Caco-2 (cell line): ENCODE data around the gene LHFPL3. TPM values are rescaled to one million over a fixed set of nuclear protein-coding genes. Genes with fewer than 3 reads are reported as not detected.

ENCODE experiments used
- BruUV-seq: library from RNA; stranded (reverse); fragments of 400-500 nt; replicated peaks from 2 replicates; lab custom pipeline; 2021; lab: Mats Ljungman, UMichigan
- CTCF ChIA-PET: fragments of 300-600 bp; sonication (Branson Sonifier 250); formaldehyde crosslinking; loops from one replicate; lab custom pipeline; 2022; ENCODE audit warnings: antibody characterized with exemption; lab: Charles Lee
- POLR2A ChIA-PET: fragments of 300-600 bp; sonication (Branson Sonifier 250); formaldehyde crosslinking; loops from one replicate; lab custom pipeline; 2022; ENCODE audit warnings: antibody characterized with exemption; lab: Charles Lee
- DNase-seq, 2 experiments: peaks; one replicate each; pipeline versions ENCODE4 v3.0.0 to v3.0.0-alpha.2; 2020 to 2022
- H3K27me3 ChIP-seq: replicated peaks from 2 replicates; pipeline ENCODE4 v1.6.0; 2011; ENCODE audit warnings: low read length; ENCODE audit not compliant: control insufficient read depth, insufficient read depth
- H3K36me3 ChIP-seq: 2 replicates; pipeline ENCODE4 v1.5.1; 2011; ENCODE audit warnings: low read length; ENCODE audit not compliant: control insufficient read depth, insufficient read depth
- H3K4me1 ChIP-seq: fragments of 250-450 bp; sonication (Bioruptor Pico); 2 replicates; pipeline ENCODE4 v1.5.1; 2020; ENCODE audit warnings: mild to moderate bottlenecking
- H3K4me3 ChIP-seq: 2 replicates; pipeline ENCODE4 v1.5.1; 2011; ENCODE audit warnings: low read depth, mild to moderate bottlenecking, control low read depth, low read length
- H3K9me3 ChIP-seq: fragments of 250-450 bp; sonication (Bioruptor Pico); 2 replicates; pipeline ENCODE4 v1.5.1; 2020; ENCODE audit warnings: mild to moderate bottlenecking, moderate library complexity
- H3K27ac Mint-ChIP-seq: one replicate; pipeline ENCODE4 v1.8.0; 2022; ENCODE audit warnings: mixed read lengths; ENCODE audit not compliant: unreplicated experiment
- H3K27me3 Mint-ChIP-seq: one replicate; pipeline ENCODE4 v1.8.0; 2022; ENCODE audit warnings: mixed read lengths; ENCODE audit not compliant: insufficient read depth, unreplicated experiment
- H3K36me3 Mint-ChIP-seq: one replicate; pipeline ENCODE4 v1.8.0; 2022; ENCODE audit warnings: mild to moderate bottlenecking, mixed read lengths; ENCODE audit not compliant: insufficient read depth, unreplicated experiment
- H3K4me1 Mint-ChIP-seq: one replicate; pipeline ENCODE4 v1.8.0; 2022; ENCODE audit warnings: low read depth, mixed read lengths; ENCODE audit not compliant: unreplicated experiment
- H3K4me3 Mint-ChIP-seq: one replicate; pipeline ENCODE4 v1.8.0; 2022; ENCODE audit warnings: mild to moderate bottlenecking, moderate library complexity, mixed read lengths; ENCODE audit not compliant: unreplicated experiment
- H3K9me3 Mint-ChIP-seq: one replicate; pipeline ENCODE4 v1.8.0; 2022; ENCODE audit warnings: mixed read lengths; ENCODE audit not compliant: unreplicated experiment
- CTCF ChIP-seq, 2 experiments: fragments of 200-600 bp in 1 of 2; IDR thresholded peaks; 1 replicate in 1 of 2; 2 replicates in 1 of 2; pipeline versions ENCODE4 v1.5.1 to v1.8.0; 2011 to 2022; ENCODE audit warnings: antibody characterized with exemption in 1 of 2, control low read depth in 1 of 2, inconsistent platforms in 1 of 2, low read depth in 1 of 2, low read length in 1 of 2, mild to moderate bottlenecking in 1 of 2, moderate library complexity in 1 of 2; ENCODE audit not compliant: insufficient read depth in 1 of 2, severe bottlenecking in 1 of 2, unreplicated experiment in 1 of 2
- intact Hi-C: fragments of 100-400 bp; cut with micrococcal nuclease; formaldehyde crosslinking; loops from one replicate; pipeline ENCODE4 v1.10.0; 2022; ENCODE audit not compliant: unreplicated experiment
- total RNA-seq: library from RNA; stranded (reverse); gene quantifications from 2 replicates; pipeline ENCODE4 v1.2.3, GENCODE V29; 2022

Gene LHFPL3
- total RNA-seq, 1 experiment from 2014 or later = not detected

GRCh38 chr7:104677587-104677986, 349.2 kb downstream of the LHFPL3 start:
- no peaks in the 10 kb centered on the region for H3K4me1 ChIP-seq
- H3K4me3 Mint-ChIP-seq = no peak overlapping the region
- no peaks in the 10 kb centered on the region for H3K36me3 Mint-ChIP-seq
- TF ChIP-seq CTCF (IDR thresholded peaks at IDR 0.05; ENCODE audit: insufficient read depth in 1 of 2, low read depth in 1 of 2, low read length in 1 of 2, severe bottlenecking in 1 of 2, unreplicated experiment in 1 of 2) = no peak
- no peaks in the 10 kb centered on the region for H3K9me3 ChIP-seq
- H3K27me3 Mint-ChIP-seq = peaks cover 31% of the 10 kb centered on the region
- no peaks in the 10 kb centered on the region for H3K9me3 Mint-ChIP-seq
- H3K27ac Mint-ChIP-seq = no peak overlapping the region
- H3K27me3 ChIP-seq = no peaks in the 10 kb centered on the region
- no peaks in the 10 kb centered on the region for H3K4me1 Mint-ChIP-seq
- intact Hi-C loops = no loop called here
- ChIA-PET POLR2A (no interaction called here), CTCF (no interaction called here)
- no TSS peak for BruUV-seq
- H3K4me3 ChIP-seq = no peak overlapping the region
- H3K36me3 ChIP-seq = no peaks in the 10 kb centered on the region
- no peak for DNase-seq

- Mint-ChIP-seq H3K4me3 (no peak overlapping the region), H3K27me3 (peaks cover 25% of the 10 kb centered on the region), H3K36me3 (no peaks in the 10 kb centered on the region), H3K4me1 (no peaks in the 10 kb centered on the region), H3K9me3 (no peaks in the 10 kb centered on the region), H3K27ac (no peak overlapping the region)
- ChIA-PET POLR2A (no interaction called here), CTCF (no interaction called here)
- Histone ChIP-seq H3K9me3 (no peaks in the 10 kb centered on the region), H3K4me1 (no peaks in the 10 kb centered on the region), H3K36me3 (no peaks in the 10 kb centered on the region), H3K27me3 (no peaks in the 10 kb centered on the region), H3K4me3 (no peak overlapping the region)
- no peak for DNase-seq
- no TSS peak for BruUV-seq
- intact Hi-C loops = no loop called here
- TF ChIP-seq CTCF (IDR thresholded peaks at IDR 0.05; ENCODE audit: insufficient read depth in 1 of 2, low read depth in 1 of 2, low read length in 1 of 2, severe bottlenecking in 1 of 2, unreplicated experiment in 1 of 2) = no peak
Observed at GRCh38 chr7:104679085-104679484, 350.7 kb downstream of the LHFPL3 start.

GRCh38 chr7:104686286-104686685, 357.9 kb downstream of the LHFPL3 start:
- Mint-ChIP-seq H3K27me3 (peaks cover 12% of the 10 kb centered on the region), H3K36me3 (no peaks in the 10 kb centered on the region), H3K27ac (no peak overlapping the region), H3K4me1 (no peaks in the 10 kb centered on the region), H3K9me3 (no peaks in the 10 kb centered on the region), H3K4me3 (no peak overlapping the region)
- ChIA-PET POLR2A (no interaction called here), CTCF (no interaction called here)
- H3K4me3 ChIP-seq = no peak overlapping the region
- H3K9me3 ChIP-seq = no peaks in the 10 kb centered on the region
- no peaks in the 10 kb centered on the region for H3K4me1 ChIP-seq
- DNase-seq = no peak
- H3K27me3 ChIP-seq = peaks cover 2% of the 10 kb centered on the region; the same call in 1 of the 2 replicates
- TF ChIP-seq CTCF (IDR thresholded peaks at IDR 0.05; ENCODE audit: insufficient read depth in 1 of 2, low read depth in 1 of 2, low read length in 1 of 2, severe bottlenecking in 1 of 2, unreplicated experiment in 1 of 2) = no peak
- intact Hi-C loops = no loop called here
- H3K36me3 ChIP-seq = no peaks in the 10 kb centered on the region
- no TSS peak for BruUV-seq
